ENCODE data around the gene HEYL. TPM values are rescaled to one million over a fixed set of nuclear protein-coding genes. Genes with fewer than 3 reads are reported as not detected.

Gene HEYL
- total RNA-seq, 1 donor from 2014 or later = 0.14 TPM

GRCh38 chr1:39668111-39668510 is 28.7 kb upstream of the HEYL start:
- intact Hi-C loops (cut with micrococcal nuclease) = no loop called here

GRCh38 chr1:39666772-39667171 is 27.3 kb upstream of the HEYL start:
- intact Hi-C loops (cut with micrococcal nuclease) = no loop called here

- intact Hi-C loops (cut with micrococcal nuclease) = no loop called here
Observed at GRCh38 chr1:39663559-39663958, 24.1 kb upstream of the HEYL start.

- intact Hi-C loops (cut with micrococcal nuclease) = no loop called here
Observed at GRCh38 chr1:39662861-39663260, 23.4 kb upstream of the HEYL start.

- intact Hi-C loops (cut with micrococcal nuclease) = loop anchor here (5.0 kb wide), 1 partner anchor 63 kb away; no protein-coding TSS in a partner anchor
Observed at GRCh38 chr1:39659538-39659937, 20.1 kb upstream of the HEYL start.

- intact Hi-C loops (cut with micrococcal nuclease) = loop anchor here (5.0 kb wide), 1 partner anchor 63 kb away; no protein-coding TSS in a partner anchor
Observed at GRCh38 chr1:39659110-39659509, 19.7 kb upstream of the HEYL start.

- intact Hi-C loops (cut with micrococcal nuclease) = loop anchor here (1.0 to 5.0 kb wide), 2 partner anchors 52 to 64 kb away; no protein-coding TSS in a partner anchor
Observed at GRCh38 chr1:39657923-39658485, 18.6 kb upstream of the HEYL start.

GRCh38 chr1:39657402-39657801 is 18.0 kb upstream of the HEYL start:
- intact Hi-C loops (cut with micrococcal nuclease) = loop anchor here (5.0 kb wide), 1 partner anchor 65 kb away; no protein-coding TSS in a partner anchor

- intact Hi-C loops (cut with micrococcal nuclease) = loop anchor here (5.0 kb wide), 1 partner anchor 66 kb away; no protein-coding TSS in a partner anchor
Observed at GRCh38 chr1:39656391-39656790, 16.9 kb upstream of the HEYL start.

GRCh38 chr1:39655578-39656268 is 16.3 kb upstream of the HEYL start:
- intact Hi-C loops (cut with micrococcal nuclease) = loop anchor here (5.0 kb wide), 1 partner anchor 67 kb away; no protein-coding TSS in a partner anchor

GRCh38 chr1:39654291-39654690 is 14.8 kb upstream of the HEYL start:
- intact Hi-C loops (cut with micrococcal nuclease) = no loop called here

- intact Hi-C loops (cut with micrococcal nuclease) = loop anchor here (1.0 kb wide), 1 partner anchor 47 kb away; no protein-coding TSS in a partner anchor
Observed at GRCh38 chr1:39653546-39654031, 14.1 kb upstream of the HEYL start.

- intact Hi-C loops (cut with micrococcal nuclease) = no loop called here
Observed at GRCh38 chr1:39652554-39652953, 13.1 kb upstream of the HEYL start.

GRCh38 chr1:39652105-39652504 is 12.7 kb upstream of the HEYL start:
- intact Hi-C loops (cut with micrococcal nuclease) = no loop called here

GRCh38 chr1:39650431-39650830 is 11.0 kb upstream of the HEYL start:
- intact Hi-C loops (cut with micrococcal nuclease) = no loop called here

GRCh38 chr1:39649636-39650185 is 10.3 kb upstream of the HEYL start:
- intact Hi-C loops (cut with micrococcal nuclease) = no loop called here

GRCh38 chr1:39648496-39648895 is 9.1 kb upstream of the HEYL start:
- intact Hi-C loops (cut with micrococcal nuclease) = no loop called here

GRCh38 chr1:39647247-39647646 is 7.8 kb upstream of the HEYL start:
- intact Hi-C loops (cut with micrococcal nuclease) = no loop called here

- intact Hi-C loops (cut with micrococcal nuclease) = no loop called here
Observed at GRCh38 chr1:39646232-39647081, 7.0 kb upstream of the HEYL start.

- intact Hi-C loops (cut with micrococcal nuclease) = no loop called here
Observed at GRCh38 chr1:39645411-39646043, 6.1 kb upstream of the HEYL start.

- intact Hi-C loops (cut with micrococcal nuclease) = no loop called here
Observed at GRCh38 chr1:39643705-39644104, 4.3 kb upstream of the HEYL start.

All from T-helper 2 cell treated with Interferon-gamma antibody and Interleukin-4, amounts not matched to agents 100 ng/mL and 5 ng/mL, for 36 hours (primary cell).